A549 (cell line): ENCODE measurements around the gene ATP11A.

ENCODE experiments used
- BCL3 ChIP-seq: fragments of >200 bp; sonication (Bioruptor Twin); formaldehyde crosslinking; IDR thresholded peaks from 3 replicates; pipeline ENCODE4 v1.6.1; 2016
- CEBPB ChIP-seq, 2 experiments: fragments of >200 bp in 1 of 2; sonication (Bioruptor Twin) in 1 of 2; formaldehyde crosslinking in 1 of 2; IDR thresholded peaks; 2 replicates each; pipeline ENCODE4 v1.6.1; 2012 to 2016
- EP300 ChIP-seq, 2 experiments: fragments of >200 bp; sonication (Bioruptor Twin); formaldehyde crosslinking; IDR thresholded peaks; 2 replicates in 1 of 2; 3 replicates in 1 of 2; pipeline ENCODE4 v1.6.1; 2016 to 2017
- FOSL2 ChIP-seq, 2 experiments: fragments of 450-650 bp in 1 of 2; fragments of >200 bp in 1 of 2; sonication (Bioruptor Twin) in 1 of 2; formaldehyde crosslinking; IDR thresholded peaks; 2 replicates each; pipeline versions ENCODE4 v1.5.0 to v1.6.1; 2016 to 2020; ENCODE audit warnings: mild to moderate bottlenecking in 1 of 2, moderate library complexity in 1 of 2
- MAZ ChIP-seq: fragments of 150-350 bp; IDR thresholded peaks from 2 replicates; pipeline ENCODE4 v1.6.1; 2014; ENCODE audit warnings: antibody characterized with exemption, low read depth, low read length, borderline replicate concordance
- POLR2A ChIP-seq: IDR thresholded peaks from 2 replicates; pipeline ENCODE4 v1.6.1; 2012; ENCODE audit warnings: mild to moderate bottlenecking, low read length
- TF ChIP-seq, protein P1 (sequence below): fragments of >200 bp; sonication (Bioruptor Twin); formaldehyde crosslinking; IDR thresholded peaks from 3 replicates; pipeline ENCODE4 v1.5.1; 2016
- TF ChIP-seq, protein P2 (sequence below): fragments of 450-650 bp; IDR thresholded peaks from 2 replicates; pipeline ENCODE4 v1.6.1; 2014; ENCODE audit warnings: antibody characterized with exemption

DNA sequence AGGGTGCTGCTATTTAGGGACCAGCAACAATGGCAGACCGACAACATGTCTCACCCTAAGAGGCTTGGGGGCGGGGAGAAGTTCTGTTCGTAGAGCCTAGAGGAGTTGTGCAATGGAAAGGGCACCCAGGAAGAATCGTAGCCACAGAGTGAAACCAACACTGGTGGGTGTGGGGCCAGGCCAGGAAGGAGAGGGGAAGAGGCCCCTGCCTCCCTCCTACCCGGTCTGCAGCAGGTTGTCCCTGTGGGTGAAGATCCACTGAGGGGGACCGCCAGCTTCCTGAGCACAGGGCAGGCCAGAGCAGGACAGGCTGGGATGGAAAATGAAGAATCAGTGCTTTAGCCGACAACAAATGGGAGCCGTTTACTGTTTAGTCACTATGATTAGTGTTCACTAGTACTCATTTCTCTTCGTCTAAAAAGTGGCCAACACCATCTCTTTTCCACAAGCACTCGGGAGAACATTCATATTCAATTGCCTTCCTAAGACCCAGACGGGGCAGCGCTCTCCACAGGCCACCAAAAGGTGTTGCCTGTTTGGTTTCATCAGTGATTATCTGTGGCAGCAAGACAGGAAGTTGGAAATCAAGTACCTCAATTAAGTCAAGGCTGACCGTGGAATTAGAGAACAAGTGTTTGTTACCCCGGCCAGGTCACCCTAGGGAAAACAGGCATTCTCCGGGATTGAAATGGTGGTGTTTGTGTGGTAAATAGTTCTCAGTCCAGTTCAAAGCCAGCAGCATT, 1.1 kb upstream of the ATP11A start:
- TF ChIP-seq, protein P1, sequence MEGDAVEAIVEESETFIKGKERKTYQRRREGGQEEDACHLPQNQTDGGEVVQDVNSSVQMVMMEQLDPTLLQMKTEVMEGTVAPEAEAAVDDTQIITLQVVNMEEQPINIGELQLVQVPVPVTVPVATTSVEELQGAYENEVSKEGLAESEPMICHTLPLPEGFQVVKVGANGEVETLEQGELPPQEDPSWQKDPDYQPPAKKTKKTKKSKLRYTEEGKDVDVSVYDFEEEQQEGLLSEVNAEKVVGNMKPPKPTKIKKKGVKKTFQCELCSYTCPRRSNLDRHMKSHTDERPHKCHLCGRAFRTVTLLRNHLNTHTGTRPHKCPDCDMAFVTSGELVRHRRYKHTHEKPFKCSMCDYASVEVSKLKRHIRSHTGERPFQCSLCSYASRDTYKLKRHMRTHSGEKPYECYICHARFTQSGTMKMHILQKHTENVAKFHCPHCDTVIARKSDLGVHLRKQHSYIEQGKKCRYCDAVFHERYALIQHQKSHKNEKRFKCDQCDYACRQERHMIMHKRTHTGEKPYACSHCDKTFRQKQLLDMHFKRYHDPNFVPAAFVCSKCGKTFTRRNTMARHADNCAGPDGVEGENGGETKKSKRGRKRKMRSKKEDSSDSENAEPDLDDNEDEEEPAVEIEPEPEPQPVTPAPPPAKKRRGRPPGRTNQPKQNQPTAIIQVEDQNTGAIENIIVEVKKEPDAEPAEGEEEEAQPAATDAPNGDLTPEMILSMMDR, result no peak
- TF ChIP-seq MAZ, result no peak
- no peak for TF ChIP-seq FOSL2 (IDR thresholded peaks at IDR 0.05)
- TF ChIP-seq FOSL2 (CRISPR knock-in tag; IDR thresholded peaks at IDR 0.05), result no peak
- TF ChIP-seq BCL3, result no peak
- TF ChIP-seq POLR2A, result no peak
- TF ChIP-seq, protein P2, sequence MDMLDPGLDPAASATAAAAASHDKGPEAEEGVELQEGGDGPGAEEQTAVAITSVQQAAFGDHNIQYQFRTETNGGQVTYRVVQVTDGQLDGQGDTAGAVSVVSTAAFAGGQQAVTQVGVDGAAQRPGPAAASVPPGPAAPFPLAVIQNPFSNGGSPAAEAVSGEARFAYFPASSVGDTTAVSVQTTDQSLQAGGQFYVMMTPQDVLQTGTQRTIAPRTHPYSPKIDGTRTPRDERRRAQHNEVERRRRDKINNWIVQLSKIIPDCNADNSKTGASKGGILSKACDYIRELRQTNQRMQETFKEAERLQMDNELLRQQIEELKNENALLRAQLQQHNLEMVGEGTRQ, result no peak
- TF ChIP-seq EP300 (IDR thresholded peaks at IDR 0.05), result no peak
- no peak for TF ChIP-seq CEBPB (IDR thresholded peaks at IDR 0.05)
